Measurements from ENCODE around the gene MEGF6.
"Not testable (repeated sequence)": the region's sequence is repeated elsewhere in the genome, so short reads cannot be mapped to it uniquely, and the experiment has no call there.

Gene MEGF6

GRCh38 chr1:3573500-3573899 lies 37.8 kb downstream of the MEGF6 start:
- no peak for DNase-seq (ENCODE audit: low spot score)
- no peak for TF ChIP-seq CTCF (IDR thresholded peaks at IDR 0.05; ENCODE audit: borderline replicate concordance, control extremely low read depth, extremely low read depth, insufficient read depth, missing control alignments)
- in situ Hi-C loops (cut with MboI; ENCODE audit: low sequenced_read_pairs, unreplicated experiment) = no loop called here

GRCh38 chr1:3572638-3573037 lies 38.7 kb downstream of the MEGF6 start:
- in situ Hi-C loops (cut with MboI; ENCODE audit: low sequenced_read_pairs, unreplicated experiment); DNase-seq (ENCODE audit: low spot score): not testable (repeated sequence)

- DNase-seq (ENCODE audit: low spot score) = no peak
- no peak for TF ChIP-seq CTCF (IDR thresholded peaks at IDR 0.05; ENCODE audit: borderline replicate concordance, control extremely low read depth, extremely low read depth, insufficient read depth, missing control alignments)
- in situ Hi-C loops (cut with MboI; ENCODE audit: low sequenced_read_pairs, unreplicated experiment) = no loop called here
Observed at GRCh38 chr1:3571263-3571662, 40.0 kb downstream of the MEGF6 start.

GRCh38 chr1:3570066-3570986 lies 41.0 kb downstream of the MEGF6 start:
- in situ Hi-C loops (cut with MboI; ENCODE audit: low sequenced_read_pairs, unreplicated experiment) = no loop called here
- no peak for DNase-seq (ENCODE audit: low spot score)
- TF ChIP-seq CTCF (IDR thresholded peaks at IDR 0.05; ENCODE audit: borderline replicate concordance, control extremely low read depth, extremely low read depth, insufficient read depth, missing control alignments) = no peak

- TF ChIP-seq CTCF (IDR thresholded peaks at IDR 0.05; ENCODE audit: borderline replicate concordance, control extremely low read depth, extremely low read depth, insufficient read depth, missing control alignments) = no peak
- DNase-seq (ENCODE audit: low spot score) = no peak
- in situ Hi-C loops (cut with MboI; ENCODE audit: low sequenced_read_pairs, unreplicated experiment) = no loop called here
Observed at GRCh38 chr1:3569436-3569835, 41.9 kb downstream of the MEGF6 start.

- no peak for DNase-seq (ENCODE audit: low spot score)
- in situ Hi-C loops (cut with MboI; ENCODE audit: low sequenced_read_pairs, unreplicated experiment) = no loop called here
- no peak for TF ChIP-seq CTCF (IDR thresholded peaks at IDR 0.05; ENCODE audit: borderline replicate concordance, control extremely low read depth, extremely low read depth, insufficient read depth, missing control alignments)
Observed at GRCh38 chr1:3568815-3569435, 42.4 kb downstream of the MEGF6 start.
